Measurements from ENCODE around the gene ST6GALNAC4.

DNA sequence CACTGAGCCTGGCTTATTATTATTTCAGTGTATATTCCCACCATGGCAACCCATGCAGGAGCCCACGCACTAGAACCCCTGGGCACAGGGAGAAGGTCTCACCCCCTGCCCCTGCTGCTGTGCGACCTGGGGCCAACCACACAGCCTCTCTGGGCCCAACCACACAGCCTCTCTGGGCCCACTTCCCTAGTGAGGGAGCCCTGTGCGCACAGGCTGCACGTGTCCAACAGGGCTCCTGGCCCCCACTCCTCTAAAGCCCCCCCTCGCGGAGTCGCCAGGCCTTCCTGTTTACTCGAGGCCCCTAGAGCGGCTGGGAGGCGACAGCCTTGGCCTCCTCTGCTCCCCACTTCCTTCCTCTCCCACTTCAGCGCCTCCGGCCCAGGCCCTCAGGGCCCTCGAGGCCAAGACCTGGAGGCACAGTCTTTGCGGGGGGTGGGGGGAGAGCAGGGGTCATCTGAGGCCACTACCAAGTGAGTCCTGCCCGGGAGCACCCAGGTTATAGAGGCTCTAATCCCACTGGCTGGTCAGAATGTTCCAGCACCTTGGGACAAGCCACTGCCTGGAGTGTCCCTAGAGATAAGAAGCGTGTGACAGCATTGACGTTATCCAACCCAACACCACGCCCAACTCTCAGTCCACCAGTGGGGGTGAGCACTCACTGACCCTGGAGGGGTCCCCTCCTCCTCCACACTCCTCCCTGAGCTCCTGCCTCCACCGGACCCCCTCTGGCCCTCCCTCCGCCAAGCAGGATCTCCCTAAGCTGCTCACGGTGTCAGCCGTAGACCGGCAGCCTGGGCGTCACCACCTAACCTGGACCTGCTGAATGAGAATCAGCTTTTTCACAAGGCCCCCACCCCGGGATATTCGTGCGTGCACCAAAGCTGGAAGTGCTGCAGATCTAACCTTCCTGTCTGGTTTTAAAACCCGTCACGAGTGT lies 54.5 kb downstream of the ST6GALNAC4 start:
- TF ChIP-seq, protein P1, sequence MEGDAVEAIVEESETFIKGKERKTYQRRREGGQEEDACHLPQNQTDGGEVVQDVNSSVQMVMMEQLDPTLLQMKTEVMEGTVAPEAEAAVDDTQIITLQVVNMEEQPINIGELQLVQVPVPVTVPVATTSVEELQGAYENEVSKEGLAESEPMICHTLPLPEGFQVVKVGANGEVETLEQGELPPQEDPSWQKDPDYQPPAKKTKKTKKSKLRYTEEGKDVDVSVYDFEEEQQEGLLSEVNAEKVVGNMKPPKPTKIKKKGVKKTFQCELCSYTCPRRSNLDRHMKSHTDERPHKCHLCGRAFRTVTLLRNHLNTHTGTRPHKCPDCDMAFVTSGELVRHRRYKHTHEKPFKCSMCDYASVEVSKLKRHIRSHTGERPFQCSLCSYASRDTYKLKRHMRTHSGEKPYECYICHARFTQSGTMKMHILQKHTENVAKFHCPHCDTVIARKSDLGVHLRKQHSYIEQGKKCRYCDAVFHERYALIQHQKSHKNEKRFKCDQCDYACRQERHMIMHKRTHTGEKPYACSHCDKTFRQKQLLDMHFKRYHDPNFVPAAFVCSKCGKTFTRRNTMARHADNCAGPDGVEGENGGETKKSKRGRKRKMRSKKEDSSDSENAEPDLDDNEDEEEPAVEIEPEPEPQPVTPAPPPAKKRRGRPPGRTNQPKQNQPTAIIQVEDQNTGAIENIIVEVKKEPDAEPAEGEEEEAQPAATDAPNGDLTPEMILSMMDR (conservative IDR thresholded peaks at IDR 0.05; ENCODE audit: low read length) = no peak
- no peak for TF ChIP-seq EZH2phosphoT487 (IDR thresholded peaks at IDR 0.05; ENCODE audit: borderline replicate concordance, low read depth, low read length)

Data from OCI-LY7 (cell line).